T-cell (primary cell): ENCODE results near the gene BMPR2. TPM values are rescaled to one million over a fixed set of nuclear protein-coding genes. Genes with fewer than 3 reads are reported as not detected.
"Not testable (repeated sequence)": the region's sequence is repeated elsewhere in the genome, so short reads cannot be mapped to it uniquely, and the experiment has no call there.

ENCODE experiments used
- ATAC-seq, 4 experiments: fragments of 200-7000 bp in 3 of 4; fragments of 150-1000 bp in 1 of 4; cut with Tn5 transposase; replicated peaks in 1 of 4; 1 replicate in 3 of 4; 2 replicates in 1 of 4; pipeline ENCODE4 v1.10.0; 2021; ENCODE audit warnings: moderate library complexity in 3 of 4, mild to moderate bottlenecking in 2 of 4, moderate number of reproducible peaks in 1 of 4
- CTCF ChIA-PET, 2 donors: fragments of 300-600 bp; sonication (Branson Sonifier 250); formaldehyde crosslinking; loops; one replicate each; lab custom pipeline; 2022; ENCODE audit warnings: antibody characterized with exemption in 2 of 2; lab: Charles Lee
- POLR2A ChIA-PET, 2 donors: fragments of 300-600 bp; sonication (Branson Sonifier 250); formaldehyde crosslinking; loops; one replicate each; lab custom pipeline; 2022; ENCODE audit warnings: antibody characterized with exemption in 2 of 2; lab: Charles Lee
- DNase-seq, 35 experiments: peaks; one replicate each; pipeline versions ENCODE4 v3.0.0 to v3.0.0-alpha.2; 2013 to 2023
- H3K27ac ChIP-seq: one replicate; pipeline ENCODE4 v1.5.1; 2013; ENCODE audit warnings: low read length
- H3K27me3 ChIP-seq, 2 experiments: replicated peaks in 1 of 2; 1 replicate in 1 of 2; 2 replicates in 1 of 2; pipeline versions ENCODE4 v1.6.1 to v1.7.0; 2013; ENCODE audit warnings: low read length in 1 of 2, mixed read lengths in 1 of 2; ENCODE audit not compliant: control insufficient read depth in 2 of 2, insufficient read depth in 2 of 2; ENCODE audit errors: extremely low read depth in 1 of 2
- H3K36me3 ChIP-seq, 2 donors: 1 replicate in 1 of 2; 2 replicates in 1 of 2; pipeline versions ENCODE4 v1.6.1 to v1.7.0; 2013; ENCODE audit warnings: low read length in 1 of 2; ENCODE audit not compliant: control insufficient read depth in 2 of 2, insufficient read depth in 1 of 2; ENCODE audit errors: extremely low read depth in 1 of 2
- H3K4me1 ChIP-seq, 2 experiments: 1 replicate in 1 of 2; 2 replicates in 1 of 2; pipeline versions ENCODE4 v1.6.1 to v1.7.0; 2013; ENCODE audit warnings: low read length in 2 of 2, mixed read lengths in 1 of 2; ENCODE audit not compliant: insufficient read depth in 2 of 2, control insufficient read depth in 1 of 2; ENCODE audit errors: extremely low read depth in 1 of 2
- H3K4me3 ChIP-seq, 2 donors: 1 replicate in 1 of 2; 2 replicates in 1 of 2; pipeline versions ENCODE4 v1.5.1 to v1.7.0; 2013; ENCODE audit warnings: mild to moderate bottlenecking in 2 of 2, low read length in 1 of 2, moderate library complexity in 1 of 2; ENCODE audit not compliant: control insufficient read depth in 1 of 2; ENCODE audit errors: extremely low read depth in 1 of 2
- H3K9me3 ChIP-seq: 2 replicates; pipeline ENCODE4 v1.7.0; 2013
- H3K27ac Mint-ChIP-seq, 2 donors: one replicate each; pipeline ENCODE4 v1.8.0; 2020 to 2021; ENCODE audit warnings: mild to moderate bottlenecking in 2 of 2, mixed read lengths in 2 of 2
- H3K27me3 Mint-ChIP-seq, 2 donors: one replicate each; pipeline ENCODE4 v1.8.0; 2021 to 2022; ENCODE audit warnings: mixed read lengths in 2 of 2
- H3K36me3 Mint-ChIP-seq: one replicate; pipeline ENCODE4 v1.8.0; 2021; ENCODE audit warnings: mixed read lengths
- H3K4me1 Mint-ChIP-seq, 3 donors: one replicate each; pipeline ENCODE4 v1.8.0; 2020 to 2022; ENCODE audit warnings: mixed read lengths in 3 of 3, mild to moderate bottlenecking in 1 of 3
- H3K4me3 Mint-ChIP-seq, 3 donors: one replicate each; pipeline ENCODE4 v1.8.0; 2020 to 2022; ENCODE audit warnings: mild to moderate bottlenecking in 3 of 3, mixed read lengths in 3 of 3, moderate library complexity in 3 of 3
- H3K9me3 Mint-ChIP-seq, 3 donors: one replicate each; pipeline ENCODE4 v1.8.0; 2020 to 2022; ENCODE audit warnings: mixed read lengths in 3 of 3
- WGBS: methylation state at CpG from one replicate; pipeline ENCODE4 v1.1.5; 2013; ENCODE audit warnings: missing lambda C conversion rate; ENCODE audit not compliant: insufficient coverage; 5-methylcytosine and 5-hydroxymethylcytosine counted together
- total RNA-seq, 35 experiments: library from RNA in 6 of 35; stranded (reverse) in 6 of 35; fragments of 120-200 nt in 1 of 35; gene quantifications; one replicate each; pipeline versions ENCODE4 v1.2.1 to v1.2.4 and lab custom pipeline; 2013 to 2026

Gene BMPR2
- total RNA-seq, 5 donors from 2014 or later (not counting 1 experiment from before 2014, with no cell fraction given), result 15.1 to 20.9 (median 17.1) TPM

GRCh38 chr2:202344178-202344577, 31.9 kb upstream of the BMPR2 start:
- no peaks in the 10 kb centered on the region for H3K27me3 Mint-ChIP-seq
- no peak for ATAC-seq
- H3K4me1 Mint-ChIP-seq, result no peaks in the 10 kb centered on the region
- Histone ChIP-seq H3K4me3 (no peak overlapping the region), H3K27ac (no peak overlapping the region), H3K4me1 (no peaks in the 10 kb centered on the region), H3K36me3 (no peaks in the 10 kb centered on the region), H3K27me3 (no peaks in the 10 kb centered on the region), H3K9me3 (no peaks in the 10 kb centered on the region)
- no peak for DNase-seq
- CTCF ChIA-PET, result no interaction called here
- WGBS, result no CpG with 5 or more reads among the region's 1 CpG
- no peaks in the 10 kb centered on the region for H3K9me3 Mint-ChIP-seq
- no peaks in the 10 kb centered on the region for H3K36me3 Mint-ChIP-seq
- no peak overlapping the region for H3K4me3 Mint-ChIP-seq
- POLR2A ChIA-PET, result no interaction called here
- H3K27ac Mint-ChIP-seq, result no peak overlapping the region

- Histone ChIP-seq H3K4me3 (no peak overlapping the region), H3K27ac (no peak overlapping the region), H3K27me3 (no peaks in the 10 kb centered on the region), H3K36me3 (no peaks in the 10 kb centered on the region), H3K4me1 (no peaks in the 10 kb centered on the region), H3K9me3 (no peaks in the 10 kb centered on the region)
- POLR2A ChIA-PET, result interaction anchor here in 1 of 2 donors (0.5 kb wide), 1 partner anchor 1613 kb away, joined by 3 read pairs; no protein-coding TSS in a partner anchor
- no peak for ATAC-seq
- no peaks in the 10 kb centered on the region for H3K9me3 Mint-ChIP-seq
- CTCF ChIA-PET, result no interaction called here
- WGBS, result 100% methylated on average over 2 of the region's 7 CpGs
- no peak overlapping the region for H3K27ac Mint-ChIP-seq
- no peak overlapping the region for H3K4me3 Mint-ChIP-seq
- H3K4me1 Mint-ChIP-seq, result no peaks in the 10 kb centered on the region
- no peaks in the 10 kb centered on the region for H3K27me3 Mint-ChIP-seq
- DNase-seq, result no peak
- H3K36me3 Mint-ChIP-seq, result no peaks in the 10 kb centered on the region
Observed at GRCh38 chr2:202346180-202346579, 29.9 kb upstream of the BMPR2 start.

- no peaks in the 10 kb centered on the region for H3K9me3 ChIP-seq
- DNase-seq (no peak), ATAC-seq (no peak)
- CTCF ChIA-PET, result no interaction called here
- POLR2A ChIA-PET, result no interaction called here
- Mint-ChIP-seq H3K27me3 (no peaks in the 10 kb centered on the region), H3K4me3 (no peak overlapping the region), H3K9me3 (no peaks in the 10 kb centered on the region), H3K36me3 (no peaks in the 10 kb centered on the region), H3K27ac (no peak overlapping the region), H3K4me1 (no peaks in the 10 kb centered on the region)
- no CpG with 5 or more reads among the region's 2 CpGs for WGBS
- H3K36me3 ChIP-seq, result no peaks in the 10 kb centered on the region
- no peaks in the 10 kb centered on the region for H3K27me3 ChIP-seq
- no peak overlapping the region for H3K4me3 ChIP-seq
- no peaks in the 10 kb centered on the region for H3K4me1 ChIP-seq
- H3K27ac ChIP-seq, result no peak overlapping the region
Observed at GRCh38 chr2:202353430-202353829, 22.7 kb upstream of the BMPR2 start.

- CTCF ChIA-PET, result no interaction called here
- Mint-ChIP-seq H3K9me3 (no peaks in the 10 kb centered on the region), H3K27me3 (no peaks in the 10 kb centered on the region), H3K36me3 (no peaks in the 10 kb centered on the region), H3K4me1 (no peaks in the 10 kb centered on the region), H3K27ac (no peak overlapping the region), H3K4me3 (no peak overlapping the region)
- POLR2A ChIA-PET, result no interaction called here
- DNase-seq (no peak), ATAC-seq (no peak)
- no peaks in the 10 kb centered on the region for H3K36me3 ChIP-seq
- H3K4me1 ChIP-seq, result no peaks in the 10 kb centered on the region
- no CpG with 5 or more reads among the region's 1 CpG for WGBS
- H3K27ac ChIP-seq, result no peak overlapping the region
- no peaks in the 10 kb centered on the region for H3K9me3 ChIP-seq
- H3K4me3 ChIP-seq, result no peak overlapping the region
- no peaks in the 10 kb centered on the region for H3K27me3 ChIP-seq
Observed at GRCh38 chr2:202355993-202356505, 20.1 kb upstream of the BMPR2 start.

- POLR2A ChIA-PET, H3K36me3 Mint-ChIP-seq, DNase-seq: not testable (repeated sequence)
Observed at GRCh38 chr2:202358924-202359323, 17.2 kb upstream of the BMPR2 start.

GRCh38 chr2:202360646-202361045, 15.5 kb upstream of the BMPR2 start:
- Mint-ChIP-seq H3K4me3 (no peak overlapping the region), H3K27ac (no peak overlapping the region)
- 100% methylated on average over 2 of the region's 2 CpGs for WGBS

More at GRCh38 chr2:202358924-202359323, 17.2 kb upstream of the BMPR2 start:
- H3K9me3 ChIP-seq, H3K4me3 ChIP-seq, H3K4me3 Mint-ChIP-seq, H3K36me3 ChIP-seq, H3K27me3 Mint-ChIP-seq, H3K27ac ChIP-seq, H3K27ac Mint-ChIP-seq, H3K4me1 ChIP-seq, H3K27me3 ChIP-seq, H3K9me3 Mint-ChIP-seq, H3K4me1 Mint-ChIP-seq, ATAC-seq: not testable (repeated sequence)
- 100% methylated on average over 5 of the region's 8 CpGs for WGBS
- CTCF ChIA-PET, result interaction anchor here in 1 of 2 donors (0.7 kb wide), 1 partner anchor 239 kb away, joined by 6 read pairs; no protein-coding TSS in a partner anchor

GRCh38 chr2:202361108-202361507, 15.0 kb upstream of the BMPR2 start:
- no peaks in the 10 kb centered on the region for H3K36me3 Mint-ChIP-seq
- POLR2A ChIA-PET, result no interaction called here
- H3K27me3 Mint-ChIP-seq, result no peaks in the 10 kb centered on the region
- Histone ChIP-seq H3K9me3 (no peaks in the 10 kb centered on the region), H3K4me3 (no peak overlapping the region), H3K27me3 (no peaks in the 10 kb centered on the region), H3K36me3 (no peaks in the 10 kb centered on the region), H3K27ac (no peak overlapping the region), H3K4me1 (no peaks in the 10 kb centered on the region)
- ATAC-seq (no peak), DNase-seq (no peak)
- H3K4me3 Mint-ChIP-seq, result no peak overlapping the region
- H3K4me1 Mint-ChIP-seq, result no peaks in the 10 kb centered on the region
- no CpG with 5 or more reads among the region's 4 CpGs for WGBS
- CTCF ChIA-PET, result no interaction called here
- H3K9me3 Mint-ChIP-seq, result no peaks in the 10 kb centered on the region
- H3K27ac Mint-ChIP-seq, result no peak overlapping the region

More at GRCh38 chr2:202360646-202361045, 15.5 kb upstream of the BMPR2 start:
- H3K9me3 Mint-ChIP-seq, result no peaks in the 10 kb centered on the region
- no peaks in the 10 kb centered on the region for H3K36me3 Mint-ChIP-seq
- no peaks in the 10 kb centered on the region for H3K27me3 Mint-ChIP-seq
- no peak overlapping the region for H3K27ac ChIP-seq
- no peaks in the 10 kb centered on the region for H3K36me3 ChIP-seq
- no peaks in the 10 kb centered on the region for H3K27me3 ChIP-seq
- no peak for DNase-seq
- ChIA-PET CTCF (no interaction called here), POLR2A (no interaction called here)
- H3K4me3 ChIP-seq, result no peak overlapping the region
- ATAC-seq, result no peak
- H3K4me1 ChIP-seq, result no peaks in the 10 kb centered on the region
- no peaks in the 10 kb centered on the region for H3K4me1 Mint-ChIP-seq
- no peaks in the 10 kb centered on the region for H3K9me3 ChIP-seq
